SK-N-SH (cell line): ENCODE results near the gene PRR15. TPM values are rescaled to one million over a fixed set of nuclear protein-coding genes. Genes with fewer than 3 reads are reported as not detected.

Experiments
- CTCF ChIA-PET: fragments of 300-600, 350-600 bp; formaldehyde crosslinking; extraction: SDS; loops from one replicate; lab custom pipeline; 2021; lab: Yijun Ruan, JAX
- POLR2A ChIA-PET: fragments of 350-600 bp; sonication (Branson Sonifier 250); formaldehyde crosslinking; extraction: SDS; loops from one replicate; lab custom pipeline; 2020; ENCODE audit warnings: antibody characterized with exemption, inconsistent platforms; lab: Yijun Ruan, JAX
- DNase-seq: peaks from one replicate; pipeline ENCODE4 v3.0.0; 2012
- H2AFZ ChIP-seq: fragments of 200-600 bp; sonication (generic); 2 replicates; pipeline ENCODE4 v1.8.1; 2016; ENCODE audit warnings: antibody characterized with exemption, mild to moderate bottlenecking, low read depth
- H3F3A ChIP-seq: fragments of 200-600 bp; sonication (generic); replicated peaks from 2 replicates; pipeline ENCODE3; 2016; ENCODE audit warnings: antibody characterized with exemption, mild to moderate bottlenecking; ENCODE audit not compliant: insufficient read depth
- H3K27ac ChIP-seq, 2 experiments: fragments of 200-500 bp in 1 of 2; fragments of 200-600 bp in 1 of 2; sonication (Bioruptor generic) in 1 of 2; sonication (generic), shearing (Covaris generic) in 1 of 2; 2 replicates each; pipeline versions ENCODE4 v1.5.1 to v1.6.1; 2014 to 2016; ENCODE audit warnings: low read depth in 2 of 2, inconsistent platforms in 1 of 2, low read length in 1 of 2, mild to moderate bottlenecking in 1 of 2, mixed read lengths in 1 of 2
- H3K27me3 ChIP-seq: fragments of 200-600 bp; sonication (generic), shearing (Covaris generic); 2 replicates; pipeline ENCODE4 v1.6.1; 2016; ENCODE audit warnings: mixed run types; ENCODE audit not compliant: insufficient read depth
- H3K36me3 ChIP-seq, 2 experiments: fragments of 200-500 bp in 1 of 2; fragments of 200-600 bp in 1 of 2; sonication (Bioruptor generic) in 1 of 2; sonication (generic) in 1 of 2; replicated peaks in 1 of 2; 2 replicates each; pipeline versions ENCODE3 to v1.5.1; 2014 to 2016; ENCODE audit warnings: low read length in 1 of 2, mild to moderate bottlenecking in 1 of 2; ENCODE audit not compliant: insufficient read depth in 2 of 2, control insufficient read depth in 1 of 2
- H3K4me1 ChIP-seq, 2 experiments: fragments of 200-500 bp in 1 of 2; fragments of 200-600 bp in 1 of 2; sonication (Bioruptor generic) in 1 of 2; sonication (generic), shearing (Covaris generic) in 1 of 2; 2 replicates each; pipeline versions ENCODE4 v1.5.1 to v1.6.1; 2014 to 2016; ENCODE audit warnings: low read depth in 1 of 2, low read length in 1 of 2, mixed run types in 1 of 2; ENCODE audit not compliant: insufficient read depth in 2 of 2, control insufficient read depth in 1 of 2
- H3K4me2 ChIP-seq: fragments of 200-600 bp; sonication (generic), shearing (Covaris generic); 2 replicates; pipeline ENCODE4 v1.6.1; 2017; ENCODE audit warnings: mixed run types
- H3K4me3 ChIP-seq, 2 experiments: fragments of 200-500 bp in 1 of 2; fragments of 200-600 bp in 1 of 2; sonication (Bioruptor generic) in 1 of 2; sonication (generic), shearing (Covaris generic) in 1 of 2; 2 replicates each; pipeline versions ENCODE4 v1.5.1 to v1.8.1; 2014 to 2016; ENCODE audit warnings: low read depth in 2 of 2, inconsistent platforms in 1 of 2, low read length in 1 of 2, mild to moderate bottlenecking in 1 of 2, mixed read lengths in 1 of 2, moderate library complexity in 1 of 2
- H3K79me2 ChIP-seq: fragments of 200-600 bp; sonication (generic); 2 replicates; pipeline ENCODE4 v1.8.1; 2017; ENCODE audit warnings: mild to moderate bottlenecking; ENCODE audit not compliant: insufficient read depth
- H3K9ac ChIP-seq: fragments of 200-600 bp; sonication (generic); 2 replicates; pipeline ENCODE4 v1.6.1; 2017; ENCODE audit warnings: mixed run types
- H3K9me2 ChIP-seq: fragments of 200-600 bp; sonication (generic); 2 replicates; pipeline ENCODE4 v1.6.1; 2017; ENCODE audit warnings: mixed run types
- H3K9me3 ChIP-seq: fragments of 200-600 bp; sonication (generic); 2 replicates; pipeline ENCODE4 v1.6.1; 2017; ENCODE audit warnings: mixed run types, mild to moderate bottlenecking, moderate library complexity
- H4K20me1 ChIP-seq: fragments of 200-600 bp; sonication (generic); 2 replicates; pipeline ENCODE4 v1.6.1; 2017; ENCODE audit warnings: mild to moderate bottlenecking, mixed run types; ENCODE audit not compliant: insufficient read depth
- CHD2 ChIP-seq: fragments of 150-350 bp; IDR thresholded peaks from 2 replicates; pipeline ENCODE4 v1.6.1; 2018; ENCODE audit warnings: low read length; ENCODE audit not compliant: partially characterized antibody
- EP300 ChIP-seq, 2 experiments: IDR thresholded peaks; 2 replicates each; pipeline versions ENCODE4 v1.4.0 to v1.6.1; 2012; ENCODE audit warnings: borderline replicate concordance in 1 of 2, low read depth in 1 of 2, low read length in 1 of 2
- FOXJ3 ChIP-seq: sonication (generic); formaldehyde crosslinking; IDR thresholded peaks from 2 replicates; pipeline ENCODE4 v1.5.1; 2020; ENCODE audit warnings: mild to moderate bottlenecking, missing genetic modification reagents
- FOXM1 ChIP-seq: IDR thresholded peaks from 2 replicates; pipeline ENCODE4 v1.4.0; 2012; ENCODE audit warnings: low read depth, mild to moderate bottlenecking
- JUND ChIP-seq: IDR thresholded peaks from 2 replicates; pipeline ENCODE4 v1.4.0; 2012
- MAX ChIP-seq: IDR thresholded peaks from 2 replicates; pipeline ENCODE4 v1.4.0; 2012; ENCODE audit warnings: low read depth
- MEF2A ChIP-seq: IDR thresholded peaks from 2 replicates; pipeline ENCODE4 v1.4.0; 2012; ENCODE audit warnings: low read depth, borderline replicate concordance
- NRF1 ChIP-seq: IDR thresholded peaks from 2 replicates; pipeline ENCODE4 v1.6.1; 2012; ENCODE audit warnings: low read depth, mild to moderate bottlenecking, low read length
- RFX5 ChIP-seq: IDR thresholded peaks from 2 replicates; pipeline ENCODE4 v1.6.1; 2012; ENCODE audit warnings: mild to moderate bottlenecking, improper control_type of control experiment, low read length
- TAF1 ChIP-seq: IDR thresholded peaks from 2 replicates; pipeline ENCODE4 v1.6.1; 2012; ENCODE audit warnings: low read depth, mild to moderate bottlenecking, low read length, moderate library complexity, borderline replicate concordance
- TCF12 ChIP-seq: IDR thresholded peaks from 2 replicates; pipeline ENCODE4 v1.4.0; 2012
- TEAD4 ChIP-seq: IDR thresholded peaks from 2 replicates; pipeline ENCODE4 v1.4.0; 2012; ENCODE audit warnings: mild to moderate bottlenecking, borderline replicate concordance; ENCODE audit not compliant: insufficient read depth
- ZBTB33 ChIP-seq: IDR thresholded peaks from 2 replicates; pipeline ENCODE4 v1.4.0; 2012; ENCODE audit warnings: low read depth, borderline replicate concordance
- WGBS: methylation state at CpG from one replicate; pipeline ENCODE4 v1.1.6; 2017; ENCODE audit warnings: low lambda C conversion rate; 5-methylcytosine and 5-hydroxymethylcytosine counted together
- polyA plus RNA-seq, 3 experiments: library from polyadenylated mRNA; depleted of rRNA; stranded (reverse); fragments of >200 nt; gene quantifications; 2 replicates each; pipeline ENCODE4 v1.2.3, GENCODE V29; 2012

Gene PRR15
- polyA plus RNA-seq, 1 of the 3 experiments (the other 2 are of a cell fraction): 0.49 TPM

GRCh38 chr7:29548823-29549222 lies 14.8 kb upstream of the PRR15 start:
- Histone ChIP-seq H3K9me3 (peaks cover 7% of the 10 kb centered on the region; the same call in 1 of the 2 replicates), H3K9me2 (no peaks in the 10 kb centered on the region), H3F3A (no peaks in the 10 kb centered on the region), H4K20me1 (no peaks in the 10 kb centered on the region), H3K4me3 (no peak overlapping the region), H3K9ac (no peak overlapping the region), H2AFZ (no peak overlapping the region), H3K36me3 (no peaks in the 10 kb centered on the region), H3K4me1 (no peaks in the 10 kb centered on the region; a peak in 1 of 4 replicates), H3K4me2 (no peak overlapping the region), H3K27me3 (no peaks in the 10 kb centered on the region), H3K79me2 (no peaks in the 10 kb centered on the region), H3K27ac (no peak overlapping the region)
- ChIA-PET POLR2A (no interaction called here), CTCF (interaction anchor here (0.8 to 2.8 kb wide), 4 partner anchors 17 to 447 kb away, joined by 3 to 9 read pairs (median 3); no protein-coding TSS in a partner anchor)
- no peak for DNase-seq
- WGBS: 64% methylated on average over 4 of the region's 4 CpGs
- no peak for TF ChIP-seq TEAD4
- TF ChIP-seq EP300 (IDR thresholded peaks at IDR 0.05; ENCODE audit: borderline replicate concordance in 1 of 2, low read depth in 1 of 2, low read length in 1 of 2): no peak
- TF ChIP-seq TCF12: no peak
- TF ChIP-seq TAF1: no peak
- no peak for TF ChIP-seq NRF1
- TF ChIP-seq MAX: no peak
- TF ChIP-seq JUND: no peak
- TF ChIP-seq RFX5: no peak
- TF ChIP-seq CHD2: no peak
- no peak for TF ChIP-seq FOXM1

DNA sequence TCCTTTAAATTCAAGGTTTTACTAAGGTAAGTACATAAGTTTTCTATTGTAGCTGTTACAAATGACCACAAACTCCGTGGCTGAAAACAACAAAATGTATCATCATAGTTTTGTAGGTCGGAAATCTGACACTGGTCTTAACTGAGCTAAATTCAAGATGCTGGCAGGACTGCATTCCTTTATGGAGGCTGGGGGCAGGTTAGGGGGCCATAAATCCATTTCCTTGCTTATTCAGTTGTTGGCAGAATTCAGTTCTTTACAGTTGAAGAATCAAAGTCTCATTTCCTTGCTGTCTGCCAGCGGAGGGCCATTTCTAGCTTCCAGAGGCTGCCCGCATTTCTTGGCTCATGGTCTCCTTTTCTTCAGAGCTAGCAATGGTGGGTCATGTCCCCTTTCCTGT lies 11.2 kb upstream of the PRR15 start:
- CTCF ChIA-PET: interaction anchor here (0.8 to 1.1 kb wide), 4 partner anchors 11 to 84 kb away, joined by 3 read pairs; no protein-coding TSS in a partner anchor
- H3F3A ChIP-seq: no peaks in the 10 kb centered on the region
- H3K36me3 ChIP-seq: no peaks in the 10 kb centered on the region
- no peak overlapping the region for H3K27ac ChIP-seq
- no peak for TF ChIP-seq FOXJ3 (CRISPR knock-in tag)
- TF ChIP-seq ZBTB33: no peak
- no peak for TF ChIP-seq RFX5
- no peak for TF ChIP-seq TCF12
- no peak for TF ChIP-seq MEF2A
- no peak overlapping the region for H3K9ac ChIP-seq
- no peak overlapping the region for H3K4me3 ChIP-seq
- 67% methylated on average over 4 of the region's 4 CpGs for WGBS
- no peak for DNase-seq
- no peaks in the 10 kb centered on the region for H3K9me3 ChIP-seq
- no peaks in the 10 kb centered on the region for H4K20me1 ChIP-seq
- H3K4me1 ChIP-seq: no peaks in the 10 kb centered on the region; a peak in 1 of 4 replicates
- no peaks in the 10 kb centered on the region for H3K79me2 ChIP-seq
- no peaks in the 10 kb centered on the region for H3K9me2 ChIP-seq
- H3K4me2 ChIP-seq: no peak overlapping the region
- POLR2A ChIA-PET: no interaction called here
- no peaks in the 10 kb centered on the region for H3K27me3 ChIP-seq
- H2AFZ ChIP-seq: no peak overlapping the region
